ENCODE measurements around the gene DISP2. TPM values are rescaled to one million over a fixed set of nuclear protein-coding genes. Genes with fewer than 3 reads are reported as not detected.
A peak's percentile ranks its signal among the peaks of the same experiment; 100 is the strongest.

Gene DISP2
- total RNA-seq, 2 donors from 2014 or later, result 0.21 to 0.54 TPM

DNA sequence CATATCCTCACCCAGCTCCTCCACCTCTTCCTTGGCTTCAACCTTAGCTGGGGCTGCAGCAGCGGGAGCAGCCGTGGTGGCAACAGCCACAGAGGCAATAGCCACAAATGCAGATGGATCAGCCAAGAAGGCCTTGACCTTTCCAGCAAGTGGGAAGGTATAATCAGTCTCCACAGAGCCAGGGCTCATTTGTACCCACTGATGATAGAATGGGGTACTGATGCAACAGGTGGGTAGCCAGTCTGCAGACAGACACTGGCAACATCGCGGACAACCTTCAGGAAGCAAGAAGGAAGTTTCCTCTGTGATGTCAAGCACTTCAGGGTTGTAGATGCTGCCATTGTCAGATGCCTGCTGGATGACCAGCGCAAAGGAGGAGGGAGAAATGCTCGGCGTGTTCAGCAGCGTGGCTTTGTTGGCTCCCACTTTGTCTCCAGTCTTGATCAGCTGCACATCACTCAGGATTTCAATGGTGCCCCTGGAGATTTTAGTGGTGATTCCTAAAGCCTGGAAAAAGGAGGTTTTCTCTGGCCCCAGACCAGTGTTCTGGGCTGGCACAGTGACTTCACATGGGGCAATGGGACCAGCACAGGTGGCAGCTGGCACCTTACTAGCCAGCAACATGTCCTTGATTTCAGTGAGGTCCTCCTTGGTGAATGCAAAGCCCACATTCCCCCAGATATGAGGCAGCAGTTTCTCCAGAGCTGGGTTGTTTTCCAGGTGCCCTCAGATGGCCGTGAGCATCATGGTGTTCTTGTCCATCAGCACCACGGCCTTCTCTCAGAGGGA is 45.5 kb upstream of the DISP2 start:
- Histone ChIP-seq H3K36me3 (no peaks in the 10 kb centered on the region), H3K9me3 (no peaks in the 10 kb centered on the region), H3K4me3 (no peak overlapping the region), H3K4me1 (ENCODE audit: control insufficient read depth in 1 of 2, low read depth in 2 of 2) (peaks cover 4 to 15% of the 10 kb centered on the region in 2 donors), H3K27ac (no peak overlapping the region), H3K27me3 (replicated peaks; ENCODE audit: insufficient read depth) (no peaks in the 10 kb centered on the region)
- no peak for TF ChIP-seq CTCF (IDR thresholded peaks at IDR 0.05)
- ATAC-seq (ENCODE audit: insufficient number of reproducible peaks, low FRiP score, low read depth) (no peak), DNase-seq (ENCODE audit: low spot score) (no peak)

DNA sequence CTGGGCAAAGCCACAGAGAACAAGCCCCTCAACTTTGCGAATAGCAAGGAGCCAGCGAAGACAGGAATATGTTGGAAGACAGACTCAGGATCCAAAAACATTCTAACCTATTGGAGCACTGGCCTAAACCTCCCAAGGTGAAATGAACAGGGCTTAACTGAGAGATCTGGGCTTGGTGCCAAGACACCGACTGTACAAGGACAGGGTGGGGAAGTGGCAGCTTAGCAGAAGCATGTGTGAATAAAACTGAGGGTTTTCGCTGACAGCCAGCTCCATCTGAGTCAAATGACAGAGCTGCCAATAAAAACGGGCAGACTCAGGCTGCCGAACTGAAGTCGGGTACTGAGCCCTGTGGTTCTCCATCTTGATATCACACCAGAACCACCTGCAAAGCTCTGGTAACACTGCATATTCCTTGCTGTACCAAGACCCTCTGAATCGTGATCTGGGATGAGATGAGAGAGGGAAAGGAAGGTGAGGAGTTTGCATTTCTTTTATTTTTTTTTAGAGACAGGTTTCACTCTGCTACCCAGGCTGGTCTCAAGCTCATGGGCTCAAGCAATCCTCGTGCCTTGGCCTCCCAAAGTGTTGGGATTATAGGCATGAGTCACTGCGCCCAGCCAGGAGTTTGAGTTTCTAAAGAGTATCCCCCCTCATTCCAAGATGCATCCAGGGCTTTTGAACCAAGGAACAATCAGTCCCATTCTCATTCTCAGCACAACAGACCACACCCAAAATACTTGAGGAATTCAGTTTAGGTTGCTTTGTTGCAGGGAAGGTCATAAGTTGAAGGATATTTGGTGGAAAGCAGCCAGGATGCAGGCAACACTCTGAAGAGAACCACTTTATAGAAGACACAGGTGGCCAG is 44.3 kb upstream of the DISP2 start:
- Histone ChIP-seq H3K27ac (no peak overlapping the region), H3K9me3 (no peaks in the 10 kb centered on the region), H3K27me3 (replicated peaks; ENCODE audit: insufficient read depth) (no peaks in the 10 kb centered on the region), H3K4me3 (no peak overlapping the region), H3K4me1 (ENCODE audit: control insufficient read depth in 1 of 2, low read depth in 2 of 2) (peaks cover 4 to 15% of the 10 kb centered on the region in 2 donors), H3K36me3 (no peaks in the 10 kb centered on the region)
- DNase-seq (ENCODE audit: low spot score) (no peak), ATAC-seq (ENCODE audit: insufficient number of reproducible peaks, low FRiP score, low read depth) (peak; percentile 35)
- TF ChIP-seq CTCF (IDR thresholded peaks at IDR 0.05), result no peak

GRCh38 chr15:40314723-40315276 is 43.2 kb upstream of the DISP2 start:
- DNase-seq (ENCODE audit: low spot score) (no peak), ATAC-seq (ENCODE audit: insufficient number of reproducible peaks, low FRiP score, low read depth) (no peak)
- H3K9me3 ChIP-seq, result no peaks in the 10 kb centered on the region

DNA sequence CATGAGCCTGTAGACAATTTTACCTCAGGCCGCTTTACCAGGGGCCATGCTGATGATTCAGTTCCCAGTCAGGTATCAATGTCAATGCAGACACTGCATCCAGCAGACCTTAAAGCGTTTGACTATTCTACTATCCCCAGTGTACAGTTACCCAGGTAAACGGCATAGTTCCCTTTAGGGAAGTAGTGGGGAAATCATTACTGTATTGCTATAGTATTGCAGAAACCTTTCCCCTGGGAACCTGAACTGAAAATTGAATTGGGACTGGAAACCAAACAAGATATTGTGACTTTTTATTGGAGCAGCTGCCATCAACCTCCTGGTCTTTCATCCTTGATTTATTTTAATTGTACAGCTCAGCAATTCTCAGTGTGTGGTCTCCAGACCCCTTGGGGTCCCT is 41.1 kb upstream of the DISP2 start:
- H3K9me3 ChIP-seq, result no peaks in the 10 kb centered on the region
- H3K27me3 ChIP-seq (replicated peaks; ENCODE audit: insufficient read depth), result no peaks in the 10 kb centered on the region
- H3K27ac ChIP-seq, result no peak overlapping the region
- TF ChIP-seq CTCF (IDR thresholded peaks at IDR 0.05), result no peak
- ATAC-seq (ENCODE audit: insufficient number of reproducible peaks, low FRiP score, low read depth) (no peak), DNase-seq (ENCODE audit: low spot score) (no peak)
- H3K36me3 ChIP-seq, result no peaks in the 10 kb centered on the region
- H3K4me1 ChIP-seq (ENCODE audit: control insufficient read depth in 1 of 2, low read depth in 2 of 2), result peaks cover 4 to 18% of the 10 kb centered on the region in 2 donors
- H3K4me3 ChIP-seq, result no peak overlapping the region

More at GRCh38 chr15:40314723-40315276, 43.2 kb upstream of the DISP2 start:
- Histone ChIP-seq H3K27me3 (replicated peaks; ENCODE audit: insufficient read depth) (no peaks in the 10 kb centered on the region), H3K4me1 (ENCODE audit: control insufficient read depth in 1 of 2, low read depth in 2 of 2) (peaks cover 4 to 15% of the 10 kb centered on the region in 2 donors), H3K36me3 (no peaks in the 10 kb centered on the region), H3K4me3 (no peak overlapping the region), H3K27ac (no peak overlapping the region)
- no peak for TF ChIP-seq CTCF (IDR thresholded peaks at IDR 0.05)

GRCh38 chr15:40317580-40317979 is 40.4 kb upstream of the DISP2 start:
- Histone ChIP-seq H3K27me3 (replicated peaks; ENCODE audit: insufficient read depth) (no peaks in the 10 kb centered on the region), H3K9me3 (no peaks in the 10 kb centered on the region), H3K27ac (no peak overlapping the region), H3K4me1 (ENCODE audit: control insufficient read depth in 1 of 2, low read depth in 2 of 2) (peaks cover 4 to 24% of the 10 kb centered on the region in 2 donors), H3K36me3 (no peaks in the 10 kb centered on the region), H3K4me3 (no peak overlapping the region)
- ATAC-seq (ENCODE audit: insufficient number of reproducible peaks, low FRiP score, low read depth) (no peak), DNase-seq (ENCODE audit: low spot score) (no peak)
- no peak for TF ChIP-seq CTCF (IDR thresholded peaks at IDR 0.05)

Measured in thoracic aorta (tissue), 2 donors.